AML-193 (cell line): ENCODE measurements around the gene MTRF1.
A peak's percentile ranks its signal among the peaks of the same experiment; 100 is the strongest.

Experiments used
- DNase-seq, 2 experiments: peaks; one replicate each; lab custom pipeline; 2025; lab: John Stamatoyannopoulos, UW

The MTRF1 gene

GRCh38 chr13:41263261-41263971, at the start of gene MTRF1:
MTRF1 (minus strand) TSS chr13:41263576; CDS start chr13:41260907, 2,669 bp downstream.
- peak; percentile 89 to 90 for DNase-seq

- DNase-seq: no peak
Observed at GRCh38 chr13:41313117-41313516, 49.7 kb upstream of the MTRF1 start.

GRCh38 chr13:41312176-41312500, 48.8 kb upstream of the MTRF1 start:
- DNase-seq: no peak

GRCh38 chr13:41311406-41312175, 48.2 kb upstream of the MTRF1 start:
- peak; percentile 34 to 77 for DNase-seq

DNA sequence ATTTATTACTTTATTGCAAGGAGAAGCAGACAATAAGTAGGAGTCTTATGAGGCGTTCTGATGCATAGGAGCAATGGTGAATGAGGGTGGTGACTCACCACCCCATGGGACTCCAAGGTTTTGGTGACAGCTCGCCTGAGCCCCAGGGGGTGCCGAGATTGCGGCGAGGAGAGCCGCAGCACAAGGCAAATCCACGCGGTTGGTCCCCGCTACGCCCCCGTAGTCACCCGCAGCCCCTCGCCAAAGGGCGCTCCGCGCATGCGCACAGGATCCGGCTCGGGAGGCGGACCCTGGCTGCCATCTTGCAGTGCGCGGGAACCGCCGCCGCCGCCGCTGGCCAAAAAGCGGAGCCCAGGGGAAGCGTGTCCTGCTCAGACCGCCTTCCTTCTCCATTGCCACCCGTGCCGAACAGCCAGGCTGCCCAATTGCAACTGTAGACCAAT, 47.6 kb upstream of the MTRF1 start, which contains the start of gene NAA16:
Gene NAA16 (plus strand): TSS at position 305 of the 443 bp plus-strand sequence. CDS start 262 bp downstream, outside the sequence.
- DNase-seq: peak; percentile 78 to 82

- DNase-seq: no peak
Observed at GRCh38 chr13:41307884-41308640, 44.7 kb upstream of the MTRF1 start.

DNA sequence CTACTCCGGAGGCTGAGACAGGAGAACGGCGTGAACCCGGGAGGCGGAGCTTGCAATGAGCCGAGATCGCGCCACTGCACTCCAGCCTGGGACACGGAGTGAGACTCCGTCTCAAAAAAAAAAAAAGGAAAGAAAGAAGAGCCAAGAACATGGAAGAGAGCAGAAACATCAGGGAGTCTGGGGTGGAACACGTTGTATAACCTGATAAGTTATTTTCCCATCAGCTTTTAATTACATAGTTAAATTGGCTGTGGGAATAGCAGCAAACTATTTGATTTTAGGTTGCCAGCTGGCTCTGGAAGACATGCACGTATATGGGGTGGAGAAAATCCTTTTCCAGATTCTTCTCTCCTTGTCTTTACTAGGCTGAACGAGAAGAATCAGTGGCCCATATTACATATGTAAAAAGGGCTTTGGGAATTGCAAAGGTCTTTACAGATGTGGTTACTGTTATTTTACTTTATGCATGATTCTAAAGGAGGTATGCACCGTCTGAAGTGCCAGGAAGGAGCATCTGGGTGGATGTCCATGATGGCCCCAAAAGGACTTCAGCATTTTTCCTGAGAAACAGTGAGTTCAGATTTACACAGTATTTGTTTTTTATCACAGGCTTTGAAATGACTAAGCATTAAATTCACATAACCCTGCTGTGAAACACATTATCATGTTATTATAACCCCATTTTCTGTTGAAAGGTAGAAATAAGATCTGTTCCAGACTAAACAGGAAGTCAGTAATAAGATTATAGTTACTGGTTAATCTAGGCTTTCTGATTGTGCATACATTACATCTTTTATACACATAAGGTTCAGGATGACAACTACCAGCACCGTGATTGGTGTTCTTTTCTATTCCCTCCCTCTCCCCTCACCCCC, 43.1 kb upstream of the MTRF1 start:
- no peak for DNase-seq

DNA sequence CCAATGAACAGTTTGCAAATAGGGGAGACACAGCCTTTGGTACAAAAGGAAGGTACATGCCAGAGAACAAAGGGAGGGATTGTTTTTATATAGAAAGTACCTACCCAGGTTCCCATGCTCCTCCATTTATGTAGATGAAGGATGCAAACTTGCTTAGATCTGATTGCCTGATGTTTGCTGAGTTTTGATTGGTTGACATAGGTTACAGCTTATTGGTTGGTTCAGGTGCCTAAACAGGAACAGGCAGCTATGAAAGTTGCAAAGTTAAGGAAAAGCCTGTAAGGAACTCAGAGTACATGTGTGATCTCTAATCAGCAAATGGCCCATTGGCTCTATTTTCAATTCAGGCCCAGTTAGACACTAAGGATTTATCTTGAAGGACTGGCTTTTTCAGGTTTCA, 41.2 kb upstream of the MTRF1 start:
- DNase-seq: no peak

GRCh38 chr13:41302743-41303142, 39.4 kb upstream of the MTRF1 start:
- DNase-seq: no peak

DNA sequence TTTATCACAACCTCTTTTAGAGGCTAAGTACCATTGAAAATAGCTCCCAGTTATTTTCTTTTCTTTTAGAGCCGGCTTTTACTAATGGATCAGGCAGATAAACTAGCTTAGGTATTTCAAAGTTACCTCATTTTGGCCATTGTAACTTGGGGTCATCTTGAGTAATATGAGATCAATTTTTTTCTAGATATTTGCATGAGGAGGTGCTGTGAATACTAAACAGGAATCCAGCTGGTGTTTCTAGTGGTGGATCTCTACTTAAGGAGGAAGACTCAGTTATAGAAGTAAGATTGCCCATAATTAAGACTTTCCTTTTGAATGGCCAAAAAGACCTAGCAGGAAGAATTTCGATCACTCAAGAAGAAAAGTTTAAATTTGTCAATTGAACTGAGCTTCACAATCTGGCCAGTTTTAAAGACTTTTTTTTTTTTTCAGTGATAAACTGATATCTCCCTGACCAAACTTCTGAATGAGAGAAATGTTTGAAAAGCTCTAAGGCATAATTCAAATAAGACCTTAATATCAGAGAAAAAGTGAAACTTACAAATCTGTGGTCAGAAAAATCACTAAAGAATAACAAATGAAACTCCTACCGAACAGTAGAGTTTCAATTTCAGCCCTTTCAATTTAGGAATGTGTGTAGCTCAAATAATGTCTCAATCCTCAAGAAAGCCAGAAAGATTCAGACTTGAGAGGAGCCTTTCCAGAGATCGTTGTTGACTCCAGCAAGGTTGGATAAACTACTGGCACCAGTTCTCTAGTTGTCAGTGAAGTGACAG, 36.1 kb upstream of the MTRF1 start:
- no peak for DNase-seq

GRCh38 chr13:41296879-41297646, 33.7 kb upstream of the MTRF1 start:
- no peak for DNase-seq

DNA sequence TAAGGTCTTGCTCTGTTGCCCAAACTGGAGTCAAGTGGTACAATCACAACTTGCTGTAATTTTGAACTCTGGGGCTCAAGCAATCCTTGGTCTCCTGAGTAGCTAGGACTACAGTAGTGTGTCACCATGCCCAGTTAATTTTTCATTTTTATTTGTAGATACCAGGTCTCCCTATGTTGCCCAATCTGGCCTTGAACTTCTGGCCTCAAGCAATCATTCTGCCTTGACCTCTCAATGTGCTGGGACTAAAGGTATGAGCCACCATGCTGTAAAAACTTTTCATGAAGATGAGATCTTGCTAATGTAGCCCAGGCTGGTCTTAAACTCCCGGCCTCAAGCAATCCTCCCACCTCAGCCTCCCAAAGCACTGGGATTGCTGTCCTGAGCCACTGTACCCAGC, 32.6 kb upstream of the MTRF1 start:
- no peak for DNase-seq

- no peak for DNase-seq
Observed at GRCh38 chr13:41294914-41295313, 31.5 kb upstream of the MTRF1 start.

GRCh38 chr13:41293272-41293671, 29.9 kb upstream of the MTRF1 start:
- DNase-seq: no peak

- no peak for DNase-seq
Observed at GRCh38 chr13:41291246-41291645, 27.9 kb upstream of the MTRF1 start.

DNA sequence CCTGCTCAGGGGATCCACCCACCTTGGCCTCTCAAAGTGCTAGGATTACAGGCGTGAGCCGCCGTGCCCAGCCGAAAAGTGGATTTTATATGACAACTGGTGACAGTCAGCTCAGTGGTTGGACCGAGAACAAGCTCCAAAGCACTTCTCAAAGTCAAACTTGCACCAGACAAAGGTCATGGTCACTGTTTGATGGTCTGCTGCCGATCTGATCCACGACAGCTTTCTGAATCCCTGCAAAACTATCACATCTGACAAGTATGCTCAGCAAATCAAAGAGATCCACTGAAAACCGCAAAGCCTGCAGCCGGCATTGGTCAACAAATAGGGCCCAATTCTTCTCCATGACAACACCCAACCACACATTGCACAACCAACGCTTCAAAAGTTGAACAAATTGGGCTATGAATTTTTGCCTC, 26.1 kb upstream of the MTRF1 start:
- peak in 1 of 2 experiments; percentile 28 for DNase-seq

DNA sequence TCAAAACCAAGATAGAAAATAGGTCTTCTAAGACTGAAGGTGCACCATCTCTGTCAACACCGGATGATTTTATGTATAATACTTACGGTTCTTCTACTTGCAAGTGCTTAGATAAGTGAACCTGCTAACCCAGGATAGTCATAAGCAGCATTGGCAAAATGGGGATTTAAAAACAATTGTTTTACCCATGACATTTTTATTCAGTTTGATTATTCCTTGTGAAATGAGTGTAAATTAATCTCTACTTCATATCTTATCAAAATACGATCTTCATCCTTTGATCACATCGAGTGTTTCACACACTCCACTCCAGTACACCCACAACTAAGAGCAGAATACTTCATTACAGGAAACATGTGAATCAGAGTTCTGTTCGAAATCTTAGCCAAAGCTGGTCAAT, 23.0 kb upstream of the MTRF1 start:
- no peak for DNase-seq

DNA sequence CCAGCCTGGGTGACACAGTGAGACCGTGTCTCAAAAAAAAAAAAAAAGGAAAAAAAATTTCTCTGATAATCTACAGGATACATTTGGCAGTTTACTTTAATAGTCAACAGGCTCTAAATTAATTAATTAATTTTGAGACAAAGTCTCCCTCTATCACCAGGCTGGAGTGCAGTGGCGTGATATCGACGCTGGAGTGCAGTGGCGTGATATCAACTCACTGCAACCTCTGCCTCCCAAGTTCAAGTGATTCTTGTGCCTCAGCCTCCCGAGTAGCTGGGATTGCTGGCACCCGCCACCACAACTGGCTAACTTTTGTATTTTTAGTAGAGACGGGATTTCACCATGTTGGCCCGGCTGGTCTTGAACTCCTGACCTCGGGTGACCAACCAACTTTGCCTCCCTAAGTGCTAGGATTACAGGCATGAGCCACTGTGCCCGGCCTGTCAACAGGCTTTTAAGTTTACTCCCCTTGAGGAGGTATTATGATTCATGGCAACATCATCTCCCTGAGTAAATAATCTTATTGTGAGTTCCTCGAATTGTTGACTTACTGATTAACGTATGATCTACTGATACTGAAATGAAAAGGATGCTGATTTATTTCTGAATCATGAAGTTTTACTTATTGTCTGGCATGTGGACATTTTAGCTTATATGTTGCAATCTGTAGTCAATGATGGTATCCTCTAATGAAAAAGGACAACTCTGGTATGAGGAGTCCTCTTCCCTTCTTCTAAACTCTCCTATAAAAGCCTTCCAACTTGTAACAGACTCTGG, 21.3 kb upstream of the MTRF1 start:
- DNase-seq: no peak

- peak; percentile 77 to 84 for DNase-seq
Observed at GRCh38 chr13:41282129-41282571, 18.8 kb upstream of the MTRF1 start.
